HG02588 (cell line): ENCODE data around the gene LGSN.
"Not testable (repeated sequence)": the region's sequence is repeated elsewhere in the genome, so short reads cannot be mapped to it uniquely, and the experiment has no call there.

Source experiments
- ATAC-seq: cut with Tn5 transposase; IDR thresholded peaks from one replicate; pipeline ENCODE4 v1.9.1; 2021; ENCODE audit warnings: mild to moderate bottlenecking, moderate library complexity; ENCODE audit not compliant: unreplicated experiment

LGSN gene

DNA sequence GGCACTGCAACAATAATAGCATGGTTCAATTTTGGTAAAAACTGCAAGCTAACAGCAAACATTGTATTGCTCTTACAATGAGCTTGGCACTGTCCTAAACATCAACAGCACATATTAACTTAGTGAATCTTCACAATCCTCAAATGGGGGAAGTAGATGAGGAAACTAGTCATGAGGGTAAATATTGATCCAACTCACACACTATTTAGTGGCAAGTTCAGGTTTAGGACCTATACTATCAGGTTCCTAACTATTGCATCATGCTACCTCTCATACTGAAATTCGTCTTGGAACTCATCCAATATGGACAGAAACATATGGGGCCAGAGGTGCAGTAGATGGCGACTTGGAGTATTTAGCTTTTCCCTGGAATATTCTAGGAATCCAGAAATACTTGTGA lies 74.4 kb downstream of the LGSN start:
- ATAC-seq = no peak

GRCh38 chr6:63236398-63236817 lies 83.4 kb downstream of the LGSN start:
- no peak for ATAC-seq

GRCh38 chr6:63230511-63230910 lies 89.3 kb downstream of the LGSN start:
- not testable (repeated sequence) for ATAC-seq

GRCh38 chr6:63230027-63230426 lies 89.8 kb downstream of the LGSN start:
- not testable (repeated sequence) for ATAC-seq

DNA sequence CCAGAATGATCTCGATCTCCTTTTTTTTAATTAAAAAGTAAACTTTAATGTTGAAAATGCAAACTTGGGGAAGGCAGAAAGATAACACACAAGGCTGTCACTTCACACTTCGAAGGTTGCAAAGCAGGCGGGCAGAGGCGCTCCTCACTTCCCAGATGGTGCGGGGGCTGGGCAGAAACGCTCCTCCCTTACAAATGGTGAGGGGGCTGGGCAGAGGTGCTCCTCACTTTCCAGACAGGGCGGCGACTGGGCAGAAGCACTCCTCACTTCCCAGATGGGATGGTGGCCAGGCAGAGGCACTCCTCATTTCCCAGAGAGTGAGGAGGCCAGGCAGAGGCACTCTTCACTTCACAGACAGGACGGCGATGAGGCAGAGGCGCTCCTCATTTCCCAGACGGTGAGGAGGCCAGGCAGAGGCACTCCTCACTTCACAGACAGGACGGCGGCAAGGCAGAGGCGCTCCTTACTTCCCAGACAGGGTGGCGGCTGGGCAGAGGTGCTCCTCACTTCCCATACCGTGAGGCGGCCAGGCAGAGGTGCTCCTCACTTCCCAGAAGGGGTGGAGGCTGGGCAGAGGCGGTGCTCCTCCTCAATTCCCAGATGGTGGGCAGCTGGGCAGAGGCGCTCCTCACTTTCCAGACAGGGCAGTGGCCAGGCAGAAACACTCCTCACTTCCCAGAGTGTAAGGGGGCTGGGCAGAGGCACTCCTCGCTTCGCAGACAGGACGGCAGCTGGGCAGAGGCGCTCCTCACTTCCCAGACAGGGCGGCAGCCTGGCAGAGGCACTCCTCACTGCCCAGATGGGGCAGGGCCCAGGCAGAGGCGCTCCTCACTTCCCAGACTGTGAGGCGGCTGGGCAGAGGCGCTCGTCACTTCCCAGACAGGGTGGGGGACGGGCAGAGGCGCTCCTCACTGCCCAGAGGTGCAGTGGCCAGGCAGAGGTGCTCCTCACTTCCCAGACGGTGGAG lies 91.6 kb downstream of the LGSN start:
- ATAC-seq = not testable (repeated sequence)

DNA sequence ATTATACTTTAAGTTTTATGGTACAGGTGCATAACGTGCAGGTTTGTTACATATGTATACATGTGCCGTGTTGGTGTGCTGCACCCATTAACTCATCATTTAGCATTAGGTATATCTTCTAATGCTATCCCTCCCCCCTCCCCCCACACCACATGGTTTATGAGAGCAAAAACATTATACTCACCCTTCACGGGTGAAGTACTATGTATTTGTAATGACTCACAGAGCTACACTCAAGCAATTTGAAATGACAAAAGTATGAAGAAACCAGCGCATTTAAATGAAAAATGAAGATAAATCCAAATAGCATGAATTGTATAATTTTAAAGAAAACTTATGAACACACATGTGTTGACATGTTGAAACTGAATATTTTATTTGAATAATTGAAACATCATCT lies 93.8 kb downstream of the LGSN start:
- not testable (repeated sequence) for ATAC-seq
